IPS-15b (cell line): ENCODE results near the gene FBXW4.

Source experiments
- H3K27me3 ChIP-seq: one replicate; pipeline ENCODE4 v1.6.1; 2013; ENCODE audit warnings: low read length; ENCODE audit not compliant: control insufficient read depth, insufficient read depth
- H3K36me3 ChIP-seq: one replicate; pipeline ENCODE4 v1.6.1; 2013; ENCODE audit warnings: low read length; ENCODE audit not compliant: control insufficient read depth, insufficient read depth
- H3K4me1 ChIP-seq: one replicate; pipeline ENCODE4 v1.6.1; 2013; ENCODE audit warnings: mild to moderate bottlenecking, low read length; ENCODE audit not compliant: control insufficient read depth, insufficient read depth
- H3K4me3 ChIP-seq: one replicate; pipeline ENCODE4 v1.5.1; 2013; ENCODE audit warnings: low read depth, low read length
- H3K9ac ChIP-seq: one replicate; pipeline ENCODE4 v1.6.1; 2013; ENCODE audit warnings: low read depth, mild to moderate bottlenecking, low read length
- H3K9me3 ChIP-seq: one replicate; pipeline ENCODE4 v1.6.1; 2013; ENCODE audit warnings: mild to moderate bottlenecking, low read length; ENCODE audit not compliant: control insufficient read depth, insufficient read depth

The FBXW4 gene

DNA sequence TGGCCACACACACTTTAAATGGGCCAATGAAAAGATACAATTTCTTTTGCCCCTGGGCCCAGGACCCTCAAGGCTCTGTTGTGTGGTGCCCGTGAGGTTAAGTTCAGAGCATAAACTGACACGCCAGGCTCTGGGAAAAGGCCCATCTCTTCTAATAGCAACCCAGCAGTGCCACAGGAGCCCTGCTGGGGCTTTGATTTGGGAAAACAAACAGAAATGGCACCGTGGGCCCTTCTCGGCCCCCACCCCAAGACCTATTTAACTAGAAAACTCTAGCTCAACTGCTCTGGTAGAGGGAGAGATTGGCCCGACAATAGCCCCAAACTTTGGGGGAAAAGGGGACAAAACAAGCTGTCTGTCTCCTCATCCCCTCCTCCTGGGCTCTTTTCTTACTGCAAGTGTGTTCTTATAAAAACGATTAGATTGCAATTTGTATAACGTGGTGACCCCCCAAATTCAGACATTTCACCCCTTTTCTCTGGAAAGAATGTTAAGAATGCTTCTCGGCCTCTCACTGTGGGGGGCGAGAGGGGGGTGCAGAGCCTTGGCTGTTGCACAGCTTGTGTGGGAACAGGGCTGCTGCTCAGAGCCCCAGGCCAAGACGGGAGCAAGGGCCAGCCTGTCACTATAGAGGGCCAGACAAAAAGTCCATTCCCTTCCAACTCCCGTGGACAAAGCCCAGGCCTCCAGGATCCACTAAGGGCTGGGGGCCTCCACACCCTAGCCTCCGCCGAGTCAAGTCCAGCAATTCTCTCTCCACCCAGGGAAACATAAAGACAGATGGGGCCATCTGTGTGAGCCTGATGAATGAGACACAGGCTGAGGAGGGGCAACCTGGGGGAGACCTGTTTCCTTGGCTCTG, 80.1 kb downstream of the FBXW4 start:
- Histone ChIP-seq H3K36me3 (peaks cover 19% of the 10 kb centered on the region), H3K9me3 (no peaks in the 10 kb centered on the region), H3K27me3 (no peaks in the 10 kb centered on the region), H3K4me3 (no peak overlapping the region), H3K4me1 (peaks cover 10% of the 10 kb centered on the region), H3K9ac (peak overlapping the region; percentile 37)

DNA sequence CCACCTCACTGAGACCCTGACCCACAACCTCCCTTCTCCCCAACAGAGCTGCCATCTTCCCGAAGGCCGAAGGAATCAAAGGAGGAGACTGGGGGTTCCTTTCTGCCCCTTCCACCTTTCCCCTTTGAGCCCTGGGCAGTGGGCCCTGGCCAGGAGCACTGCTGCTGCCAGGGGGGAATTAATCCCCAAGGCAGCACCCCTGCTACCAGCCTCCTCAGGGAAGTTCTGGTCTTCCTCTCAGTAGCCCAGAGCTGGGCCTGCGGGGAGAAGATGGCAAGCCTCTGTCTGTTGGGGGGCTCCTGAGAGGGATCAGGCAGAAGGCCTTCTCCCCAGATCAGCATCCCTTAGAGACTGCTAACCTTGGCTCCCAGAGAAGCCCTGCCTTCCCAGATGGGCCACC, 81.3 kb downstream of the FBXW4 start:
- Histone ChIP-seq H3K4me1 (peaks cover 8% of the 10 kb centered on the region), H3K9me3 (no peaks in the 10 kb centered on the region), H3K27me3 (no peaks in the 10 kb centered on the region), H3K4me3 (no peak overlapping the region), H3K9ac (no peak overlapping the region), H3K36me3 (peaks cover 24% of the 10 kb centered on the region)

DNA sequence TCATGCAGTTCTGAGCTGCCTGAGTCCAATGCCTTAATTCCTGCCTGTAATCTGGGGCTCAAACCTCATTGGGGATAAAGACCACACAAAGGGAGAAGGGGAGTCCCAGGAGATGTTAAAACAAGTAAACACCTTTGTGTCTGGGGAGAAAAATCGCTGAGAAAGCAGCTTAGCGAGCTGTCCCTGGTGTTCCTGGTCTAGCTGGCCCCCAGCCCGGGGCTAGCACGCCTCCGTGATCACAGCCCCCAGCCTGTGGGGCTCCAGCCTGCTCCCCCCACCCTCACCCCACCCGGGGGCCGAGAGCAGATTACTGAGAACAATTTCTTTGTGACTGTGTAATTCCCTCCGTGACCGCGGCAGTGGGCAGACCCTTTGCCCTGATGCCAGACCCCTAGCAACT, 82.1 kb downstream of the FBXW4 start:
- peaks cover 8% of the 10 kb centered on the region for H3K4me1 ChIP-seq
- peaks cover 24% of the 10 kb centered on the region for H3K36me3 ChIP-seq

DNA sequence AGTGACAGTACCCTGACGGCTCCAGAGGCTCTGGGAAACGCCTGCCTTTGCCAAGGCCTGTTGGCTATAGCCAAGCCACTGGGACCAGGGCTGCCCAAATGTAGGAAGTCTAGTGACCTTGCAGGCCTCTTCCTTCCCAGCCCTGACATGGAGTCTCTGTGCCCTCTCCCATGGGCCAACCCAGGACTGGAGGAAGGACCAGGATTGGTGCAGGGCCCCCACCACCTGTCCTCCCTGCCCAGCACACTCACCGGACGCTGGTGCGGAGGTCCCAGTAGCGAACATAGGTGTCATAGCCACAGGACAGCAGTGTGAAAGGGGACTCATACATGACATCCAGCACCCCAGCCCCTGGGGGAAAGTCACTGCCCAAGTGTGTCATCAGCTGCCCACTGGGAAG, 82.9 kb downstream of the FBXW4 start:
- H3K36me3 ChIP-seq: peaks cover 24% of the 10 kb centered on the region
- H3K4me1 ChIP-seq: peaks cover 12% of the 10 kb centered on the region
- no peak overlapping the region for H3K4me3 ChIP-seq
- H3K27me3 ChIP-seq: no peaks in the 10 kb centered on the region
- no peaks in the 10 kb centered on the region for H3K9me3 ChIP-seq
- no peak overlapping the region for H3K9ac ChIP-seq

More for the DNA sequence above, 82.1 kb downstream of the FBXW4 start:
- no peaks in the 10 kb centered on the region for H3K27me3 ChIP-seq
- no peaks in the 10 kb centered on the region for H3K9me3 ChIP-seq
- H3K9ac ChIP-seq: no peak overlapping the region
- no peak overlapping the region for H3K4me3 ChIP-seq

DNA sequence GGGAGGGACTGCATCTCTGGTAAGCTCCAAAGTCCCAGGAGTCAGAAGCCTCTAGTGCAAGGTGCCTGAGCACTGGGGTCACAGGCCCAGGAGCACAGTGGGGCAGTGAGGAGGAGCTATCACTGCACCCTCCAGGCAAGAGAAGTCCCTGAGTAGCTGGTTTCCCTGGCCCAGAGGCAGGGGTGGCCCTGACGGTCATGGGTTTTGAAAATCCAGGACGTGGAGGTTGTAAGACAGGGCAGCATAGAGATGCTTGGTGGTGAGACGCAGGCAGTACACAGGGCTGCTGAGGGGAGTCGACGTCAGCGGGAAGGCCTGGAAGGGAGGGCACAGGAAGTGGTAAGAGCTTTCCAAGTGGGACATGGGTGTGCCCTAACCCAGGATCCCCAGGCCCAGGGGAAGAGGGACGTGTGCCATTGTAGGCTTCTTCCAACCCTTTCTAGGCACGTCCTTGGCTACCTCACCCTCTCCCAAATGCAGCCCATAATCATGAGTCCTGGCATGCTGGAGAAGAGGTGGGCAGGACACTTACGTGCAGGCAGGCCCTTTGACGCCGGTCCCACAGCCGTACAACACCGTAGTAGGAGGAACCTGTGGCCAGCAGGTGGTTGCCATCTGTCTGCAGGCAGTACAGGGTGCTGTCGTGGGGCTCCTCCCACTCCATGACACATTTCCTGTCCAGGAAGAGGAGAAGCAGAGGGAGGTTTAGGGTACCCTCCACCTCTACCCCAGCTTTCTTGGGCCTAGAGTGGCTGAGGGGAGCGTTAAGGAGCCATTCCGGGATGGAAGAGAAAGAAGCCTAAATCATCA, 83.7 kb downstream of the FBXW4 start:
- H3K4me3 ChIP-seq: no peak overlapping the region
- no peaks in the 10 kb centered on the region for H3K9me3 ChIP-seq
- H3K36me3 ChIP-seq: peaks cover 24% of the 10 kb centered on the region
- H3K4me1 ChIP-seq: peaks cover 15% of the 10 kb centered on the region
- H3K9ac ChIP-seq: no peak overlapping the region
- H3K27me3 ChIP-seq: no peaks in the 10 kb centered on the region

DNA sequence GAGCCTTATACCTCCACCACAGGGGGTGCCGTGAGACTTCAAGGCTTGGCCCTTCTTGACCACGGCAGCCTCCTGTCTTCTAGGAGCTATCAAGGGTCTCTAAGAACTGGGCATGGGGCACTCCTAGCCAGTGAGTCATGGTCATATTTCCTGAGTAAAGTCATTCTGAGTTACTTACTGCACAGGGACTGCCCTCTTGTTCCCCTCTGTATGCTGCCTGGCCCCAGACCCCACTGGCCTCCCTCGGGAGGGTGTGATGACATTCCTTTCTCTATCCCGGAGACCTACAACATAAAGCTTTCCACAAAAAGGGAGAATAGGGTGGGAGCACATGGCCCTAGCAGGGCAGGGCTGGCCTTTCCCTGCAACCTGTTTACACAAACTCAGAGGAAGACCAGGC, 85.5 kb downstream of the FBXW4 start:
- Histone ChIP-seq H3K36me3 (peaks cover 24% of the 10 kb centered on the region), H3K9me3 (no peaks in the 10 kb centered on the region)

DNA sequence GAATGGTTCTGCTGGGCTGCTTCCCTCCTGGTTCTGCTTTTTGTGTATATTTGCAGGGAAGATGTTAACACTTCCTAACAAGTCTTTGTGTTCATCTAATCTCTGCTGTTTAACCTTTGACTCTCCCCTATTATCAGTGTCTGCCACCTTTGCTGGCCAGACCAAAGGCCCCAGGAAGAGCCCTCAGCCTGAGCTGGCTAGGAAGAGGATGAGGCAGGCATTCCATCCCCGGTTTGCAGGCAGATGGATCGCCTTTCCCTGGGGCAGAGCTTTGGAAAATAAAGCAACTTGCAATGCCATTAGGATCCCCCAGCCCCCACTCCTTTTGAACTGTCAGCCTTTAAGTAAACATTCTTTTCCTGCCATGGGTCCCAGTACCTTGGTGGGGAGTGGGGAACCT, 87.8 kb downstream of the FBXW4 start:
- H3K9ac ChIP-seq: peak overlapping the region; percentile 47
- H3K27me3 ChIP-seq: no peaks in the 10 kb centered on the region
- H3K9me3 ChIP-seq: no peaks in the 10 kb centered on the region
- no peak overlapping the region for H3K4me3 ChIP-seq
- peaks cover 7% of the 10 kb centered on the region for H3K4me1 ChIP-seq
- peaks cover 21% of the 10 kb centered on the region for H3K36me3 ChIP-seq

More for the DNA sequence above, 85.5 kb downstream of the FBXW4 start:
- peaks cover 8% of the 10 kb centered on the region for H3K4me1 ChIP-seq
- no peak overlapping the region for H3K9ac ChIP-seq
- H3K4me3 ChIP-seq: no peak overlapping the region
- no peaks in the 10 kb centered on the region for H3K27me3 ChIP-seq

DNA sequence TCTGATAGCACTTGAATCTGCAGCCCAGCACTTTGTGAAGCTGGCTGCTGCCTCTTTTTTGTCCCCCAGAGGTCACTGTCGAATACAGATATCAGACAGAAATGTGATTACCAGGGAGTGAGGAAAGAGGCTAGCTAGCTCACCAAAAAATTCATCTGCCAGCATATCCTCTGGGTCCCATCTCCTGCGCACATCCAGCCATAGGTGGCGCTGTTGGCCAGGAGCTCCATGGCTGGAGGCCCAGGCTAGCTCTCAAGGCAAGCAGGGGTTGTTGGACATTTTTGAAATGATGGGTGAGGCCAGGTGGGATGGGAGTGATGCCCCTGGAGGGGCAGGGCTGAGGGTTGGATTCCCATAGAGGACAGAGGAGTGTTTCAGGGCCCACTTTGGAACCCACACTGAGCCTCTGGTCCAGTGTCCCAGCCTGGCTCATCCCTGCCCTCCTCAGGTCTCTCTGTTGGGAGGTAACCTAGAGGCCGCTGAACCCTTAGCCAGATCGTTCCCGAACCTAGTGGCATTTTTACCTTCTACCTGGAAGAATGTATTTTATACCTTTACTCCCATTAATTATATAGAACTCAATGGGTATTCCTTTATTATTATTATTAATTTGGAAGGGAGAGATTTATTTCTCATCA, 92.1 kb downstream of the FBXW4 start:
- Histone ChIP-seq H3K27me3 (no peaks in the 10 kb centered on the region), H3K9ac (no peak overlapping the region), H3K36me3 (no peaks in the 10 kb centered on the region), H3K9me3 (no peaks in the 10 kb centered on the region), H3K4me1 (peaks cover 7% of the 10 kb centered on the region), H3K4me3 (no peak overlapping the region)

DNA sequence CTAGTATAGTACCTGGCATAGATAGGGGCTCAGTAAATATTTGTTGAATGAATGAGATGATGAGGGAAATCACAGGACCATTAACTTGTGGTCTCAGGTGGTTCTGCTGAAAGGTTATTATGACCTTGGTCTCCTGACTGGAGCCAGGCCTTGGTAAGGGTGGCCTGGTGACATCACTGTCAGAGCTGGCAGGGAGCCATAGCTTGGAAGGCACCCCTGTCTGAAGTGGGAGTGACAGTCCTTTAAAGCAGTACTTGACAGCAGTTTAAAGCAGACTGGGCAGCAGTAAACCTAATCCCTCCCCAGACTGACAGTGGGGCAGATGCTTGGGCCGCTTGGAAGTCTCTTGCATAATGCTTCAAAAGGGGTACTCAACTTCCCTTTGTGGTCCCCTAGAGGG, 93.4 kb downstream of the FBXW4 start:
- Histone ChIP-seq H3K27me3 (no peaks in the 10 kb centered on the region), H3K9ac (no peak overlapping the region), H3K9me3 (no peaks in the 10 kb centered on the region), H3K36me3 (no peaks in the 10 kb centered on the region), H3K4me1 (peaks cover 3% of the 10 kb centered on the region), H3K4me3 (no peak overlapping the region)

DNA sequence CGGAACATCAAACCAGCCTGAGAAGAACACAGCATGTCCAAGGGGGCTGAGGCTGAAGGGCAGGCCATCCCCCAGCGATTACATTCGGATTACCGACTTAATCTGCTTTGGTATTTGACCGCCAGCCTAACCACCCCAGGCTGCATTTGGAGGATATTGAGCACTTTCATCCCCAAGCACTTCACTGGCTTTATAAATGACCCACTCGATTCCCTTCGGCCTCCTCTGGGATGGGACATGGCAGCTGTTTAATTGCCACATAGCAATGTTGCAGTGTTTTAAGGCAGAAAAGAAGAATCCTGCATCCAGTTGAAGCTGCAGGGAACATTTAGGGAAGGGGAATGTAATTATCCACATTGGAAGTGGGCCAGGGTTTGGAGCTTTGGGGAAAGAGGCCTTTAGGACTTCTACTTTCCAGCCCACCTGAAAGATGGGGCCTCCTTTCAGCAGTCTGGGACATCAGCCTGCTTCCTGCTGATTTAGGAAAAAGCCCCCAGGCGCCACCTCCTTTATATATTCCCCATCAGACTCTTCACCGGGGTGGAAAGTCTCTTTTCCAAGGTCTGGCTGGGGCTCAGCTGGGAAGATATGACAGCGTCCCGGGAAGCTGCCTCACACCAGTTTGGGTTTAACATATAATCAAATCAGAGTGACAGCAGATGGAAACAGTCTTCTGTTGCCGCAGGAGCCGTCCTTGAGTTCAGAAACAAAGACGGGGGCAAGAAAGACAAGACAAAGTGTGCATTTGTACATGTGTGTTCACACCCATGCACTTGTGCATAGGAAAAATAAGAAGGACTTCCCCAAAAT, 97.7 kb downstream of the FBXW4 start:
- no peaks in the 10 kb centered on the region for H3K27me3 ChIP-seq
- H3K9me3 ChIP-seq: no peaks in the 10 kb centered on the region
- H3K4me3 ChIP-seq: no peak overlapping the region

More for the DNA sequence above, 97.7 kb downstream of the FBXW4 start:
- Histone ChIP-seq H3K9ac (peak overlapping the region; percentile 47), H3K36me3 (no peaks in the 10 kb centered on the region), H3K4me1 (peaks cover 3% of the 10 kb centered on the region)
